ENCODE data around the gene TNXB.

TNXB gene

GRCh38 chr6:32109114-32109764 lies at the start of gene TNXB:
Gene TNXB (minus strand): TSS chr6:32109338. CDS start chr6:32098198, 11,140 bp downstream.
- Mint-ChIP-seq H3K27ac (peak within 1 kb of the TSS; percentile 38), H3K36me3 (no peaks in the 10 kb centered on the region), H3K4me1 (ENCODE audit: low read depth) (peaks cover 26% of the 10 kb centered on the region), H3K27me3 (peaks cover 2% of the 10 kb centered on the region), H3K4me3 (peak within 1 kb of the TSS; percentile 43), H3K9me3 (ENCODE audit: low read depth) (no peaks in the 10 kb centered on the region)

GRCh38 chr6:32158052-32158451 lies 48.9 kb upstream of the TNXB start:
- H3K36me3 Mint-ChIP-seq: peaks cover 12% of the 10 kb centered on the region
- no peaks in the 10 kb centered on the region for H3K27me3 Mint-ChIP-seq
- peaks cover 28% of the 10 kb centered on the region for H3K4me1 Mint-ChIP-seq (ENCODE audit: low read depth)
- H3K27ac Mint-ChIP-seq: no peak overlapping the region
- no peaks in the 10 kb centered on the region for H3K9me3 Mint-ChIP-seq (ENCODE audit: low read depth)
- H3K4me3 Mint-ChIP-seq: no peak overlapping the region

- Mint-ChIP-seq H3K4me1 (ENCODE audit: low read depth) (peaks cover 38% of the 10 kb centered on the region), H3K4me3 (no peak overlapping the region), H3K36me3 (peaks cover 12% of the 10 kb centered on the region), H3K27ac (no peak overlapping the region), H3K9me3 (ENCODE audit: low read depth) (no peaks in the 10 kb centered on the region), H3K27me3 (no peaks in the 10 kb centered on the region)
Measured at GRCh38 chr6:32156891-32157290, 47.8 kb upstream of the TNXB start.

GRCh38 chr6:32154514-32155161 lies 45.5 kb upstream of the TNXB start:
- Mint-ChIP-seq H3K4me1 (ENCODE audit: low read depth) (peaks cover 53% of the 10 kb centered on the region), H3K4me3 (peak overlapping the region; percentile 99), H3K27me3 (no peaks in the 10 kb centered on the region), H3K27ac (peak overlapping the region; percentile 96), H3K36me3 (peaks cover 12% of the 10 kb centered on the region), H3K9me3 (ENCODE audit: low read depth) (no peaks in the 10 kb centered on the region)

- H3K27me3 Mint-ChIP-seq: no peaks in the 10 kb centered on the region
- H3K9me3 Mint-ChIP-seq (ENCODE audit: low read depth): no peaks in the 10 kb centered on the region
- peaks cover 12% of the 10 kb centered on the region for H3K36me3 Mint-ChIP-seq
- peak within 1 kb of the TSS; percentile 96 for H3K27ac Mint-ChIP-seq
- H3K4me3 Mint-ChIP-seq: peak within 1 kb of the TSS; percentile 99
- peaks cover 55% of the 10 kb centered on the region for H3K4me1 Mint-ChIP-seq (ENCODE audit: low read depth)
Measured at GRCh38 chr6:32153564-32154513, 44.7 kb upstream of the TNXB start, which contains the start of gene PPT2. Gene PPT2 (plus strand): TSS chr6:32154141. CDS start chr6:32154595, 454 bp downstream.

- Mint-ChIP-seq H3K4me1 (ENCODE audit: low read depth) (peaks cover 59% of the 10 kb centered on the region), H3K27ac (peak overlapping the region; percentile 72), H3K4me3 (peak overlapping the region; percentile 99), H3K36me3 (peaks cover 7% of the 10 kb centered on the region), H3K27me3 (no peaks in the 10 kb centered on the region), H3K9me3 (ENCODE audit: low read depth) (no peaks in the 10 kb centered on the region)
Measured at GRCh38 chr6:32152769-32153563, 43.8 kb upstream of the TNXB start.

- no peaks in the 10 kb centered on the region for H3K36me3 Mint-ChIP-seq
Measured at GRCh38 chr6:32151863-32152768, 43.0 kb upstream of the TNXB start, which contains the start of gene PRRT1. Gene PRRT1 (minus strand): TSS chr6:32151939. CDS start chr6:32151827, 112 bp downstream.

GRCh38 chr6:32151181-32151862 lies 42.2 kb upstream of the TNXB start:
- peak overlapping the region; percentile 64 for H3K27ac Mint-ChIP-seq
- H3K4me3 Mint-ChIP-seq: peak overlapping the region; percentile 84

More at GRCh38 chr6:32151863-32152768, 43.0 kb upstream of the TNXB start, which contains the start of gene PRRT1:
- Mint-ChIP-seq H3K9me3 (ENCODE audit: low read depth) (no peaks in the 10 kb centered on the region), H3K4me1 (ENCODE audit: low read depth) (peaks cover 55% of the 10 kb centered on the region), H3K27me3 (no peaks in the 10 kb centered on the region), H3K27ac (peak within 1 kb of the TSS; percentile 72), H3K4me3 (peak within 1 kb of the TSS; percentile 99)

GRCh38 chr6:32149932-32150870 lies 41.1 kb upstream of the TNXB start:
- H3K27ac Mint-ChIP-seq: peak overlapping the region; percentile 34
- peak overlapping the region; percentile 84 for H3K4me3 Mint-ChIP-seq
- peaks cover 46% of the 10 kb centered on the region for H3K4me1 Mint-ChIP-seq (ENCODE audit: low read depth)
- H3K9me3 Mint-ChIP-seq (ENCODE audit: low read depth): no peaks in the 10 kb centered on the region
- H3K36me3 Mint-ChIP-seq: no peaks in the 10 kb centered on the region
- H3K27me3 Mint-ChIP-seq: no peaks in the 10 kb centered on the region

More at GRCh38 chr6:32151181-32151862, 42.2 kb upstream of the TNXB start:
- Mint-ChIP-seq H3K9me3 (ENCODE audit: low read depth) (no peaks in the 10 kb centered on the region), H3K36me3 (no peaks in the 10 kb centered on the region), H3K4me1 (ENCODE audit: low read depth) (peaks cover 55% of the 10 kb centered on the region), H3K27me3 (no peaks in the 10 kb centered on the region)

- Mint-ChIP-seq H3K36me3 (no peaks in the 10 kb centered on the region), H3K4me1 (ENCODE audit: low read depth) (peaks cover 39% of the 10 kb centered on the region), H3K4me3 (peak overlapping the region; percentile 83), H3K27ac (peak overlapping the region; percentile 72), H3K9me3 (ENCODE audit: low read depth) (no peaks in the 10 kb centered on the region), H3K27me3 (no peaks in the 10 kb centered on the region)
Measured at GRCh38 chr6:32149092-32149755, 40.1 kb upstream of the TNXB start.

GRCh38 chr6:32148289-32149091 lies 39.4 kb upstream of the TNXB start:
- Mint-ChIP-seq H3K27ac (peak overlapping the region; percentile 72), H3K27me3 (no peaks in the 10 kb centered on the region), H3K4me1 (ENCODE audit: low read depth) (peaks cover 35% of the 10 kb centered on the region), H3K9me3 (ENCODE audit: low read depth) (no peaks in the 10 kb centered on the region), H3K4me3 (peak overlapping the region; percentile 83), H3K36me3 (no peaks in the 10 kb centered on the region)
